Right cardiac atrium (tissue), 5 donors: ENCODE data around the gene TNS3. TPM values are rescaled to one million over a fixed set of nuclear protein-coding genes. Genes with fewer than 3 reads are reported as not detected.

Source experiments
- ATAC-seq, 2 donors: fragments of 200-7000 bp; cut with Tn5 transposase; one replicate each; pipeline versions ENCODE4 v1.8.0 to v1.9.1; 2020; ENCODE audit warnings: moderate library complexity in 2 of 2, mild to moderate bottlenecking in 1 of 2
- DNase-seq, 3 donors: peaks; one replicate each; pipeline ENCODE4 v3.0.0-alpha.2; 2020
- H3K27ac ChIP-seq: one replicate; pipeline ENCODE4 v1.5.1; 2013; ENCODE audit warnings: mild to moderate bottlenecking, low read length, control low read depth, moderate library complexity
- H3K27me3 ChIP-seq: one replicate; pipeline ENCODE4 v1.6.1; 2013; ENCODE audit not compliant: control insufficient read depth, insufficient read depth
- H3K4me1 ChIP-seq: one replicate; pipeline ENCODE4 v1.6.1; 2013; ENCODE audit warnings: low read length; ENCODE audit not compliant: control insufficient read depth, insufficient read depth
- H3K4me3 ChIP-seq: one replicate; pipeline ENCODE4 v1.5.1; 2013; ENCODE audit warnings: low read length, control low read depth
- H3K9me3 ChIP-seq: one replicate; pipeline ENCODE4 v1.6.1; 2013; ENCODE audit warnings: low read length; ENCODE audit not compliant: control insufficient read depth
- WGBS: extraction: QIAGEN DNeasy Blood & Tissue Kit; methylation state at CpG from one replicate; pipeline ENCODE4 v1.1.7; 2013; 5-methylcytosine and 5-hydroxymethylcytosine counted together
- intact Hi-C, 4 donors: fragments of 100-400 bp; cut with DNase I; formaldehyde crosslinking; loops; one replicate each; pipeline versions ENCODE4 v1.11.0 to v1.14.0; 2022 to 2023
- polyA plus RNA-seq: library from polyadenylated mRNA; stranded (reverse); fragments of 200-250 nt; gene quantifications from one replicate; pipeline ENCODE4 v1.2.3, GENCODE V29; 2013
- total RNA-seq, 4 donors: library from RNA; stranded (reverse); fragmentation: NEBNext Ultra II Directional; extraction: Animal tissue kit (Norgen Biotek cat#: 25700); gene quantifications; one replicate each; pipeline ENCODE4 v1.2.1, GENCODE V29; 2021
- donor health status: healthy with polysubstance abuse.
- donor health status: DM: no; HTN: yes; CAD: no.
- donor health status: DM: no; HTN: no; CAD: no.
- donor health status: DM: no; HTN: yes; CAD: no; lungs with severe emphysema.
- donor health status: DM: yes; HTN: yes; CAD: no.

TNS3 gene
- total and polyA plus RNA-seq, 5 donors = 19.7 to 48.3 (median 40.4) TPM

GRCh38 chr7:47329320-47329926, 252.5 kb downstream of the TNS3 start:
- Histone ChIP-seq H3K4me1 (peaks cover 16% of the 10 kb centered on the region), H3K9me3 (no peaks in the 10 kb centered on the region), H3K27me3 (no peaks in the 10 kb centered on the region), H3K4me3 (no peak overlapping the region), H3K27ac (peak overlapping the region; percentile 92)
- 66% methylated on average over 19 of the region's 19 CpGs for WGBS
- intact Hi-C loops = no loop called here
- ATAC-seq (peak in 1 of 2 donors; percentile 5), DNase-seq (peak in 2 of 3 donors; percentile 58 to 73)

GRCh38 chr7:47328392-47329319, 253.3 kb downstream of the TNS3 start:
- Histone ChIP-seq H3K4me3 (no peak overlapping the region), H3K4me1 (peaks cover 16% of the 10 kb centered on the region), H3K9me3 (no peaks in the 10 kb centered on the region), H3K27me3 (no peaks in the 10 kb centered on the region), H3K27ac (peak overlapping the region; percentile 92)
- DNase-seq (peak in 1 of 3 donors; percentile 71), ATAC-seq (peak; percentile 22 to 46)
- intact Hi-C loops = no loop called here
- 60% methylated on average over 7 of the region's 7 CpGs for WGBS

DNA sequence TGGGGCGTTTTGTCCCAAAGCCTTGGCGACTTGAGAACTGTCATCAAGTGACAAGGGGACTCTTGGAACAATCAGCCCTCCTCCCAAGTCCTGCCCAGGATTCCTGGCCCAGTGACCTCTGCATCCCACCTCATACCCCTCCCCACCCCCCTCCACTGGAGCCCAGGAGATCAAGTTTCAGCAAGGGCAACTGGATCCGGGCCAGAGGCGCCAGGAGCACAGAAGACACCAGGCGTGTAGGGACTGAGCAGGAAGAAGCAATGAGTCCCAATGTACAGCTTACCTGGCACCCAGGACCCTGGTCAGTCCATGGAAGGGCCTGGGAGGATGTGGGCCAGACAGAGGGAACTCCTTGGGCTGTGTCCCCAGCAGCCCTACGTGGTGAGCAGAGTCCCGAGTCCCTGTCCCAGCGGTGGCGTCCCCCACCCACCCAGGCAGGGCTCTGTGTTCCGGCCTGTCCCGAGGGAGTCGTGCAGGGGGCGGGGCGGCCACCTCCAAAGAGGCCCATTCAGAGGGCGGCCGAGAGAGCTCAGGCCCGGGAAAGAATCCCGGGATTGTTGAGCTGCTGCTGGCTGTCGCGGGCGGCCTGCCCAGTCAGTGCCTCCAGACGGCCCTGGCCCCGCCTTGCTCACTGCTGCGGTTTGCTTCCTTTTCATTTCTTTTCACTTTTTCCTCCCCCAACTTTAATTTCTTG, 254.1 kb downstream of the TNS3 start:
- DNase-seq (peak; percentile 91 to 98 (median 97)), ATAC-seq (peak; percentile 90)
- WGBS = 15% methylated on average over 24 of the region's 24 CpGs
- Histone ChIP-seq H3K9me3 (no peaks in the 10 kb centered on the region), H3K4me1 (peaks cover 16% of the 10 kb centered on the region), H3K27ac (peak overlapping the region; percentile 92), H3K4me3 (peak overlapping the region; percentile 24), H3K27me3 (no peaks in the 10 kb centered on the region)
- intact Hi-C loops = no loop called here

DNA sequence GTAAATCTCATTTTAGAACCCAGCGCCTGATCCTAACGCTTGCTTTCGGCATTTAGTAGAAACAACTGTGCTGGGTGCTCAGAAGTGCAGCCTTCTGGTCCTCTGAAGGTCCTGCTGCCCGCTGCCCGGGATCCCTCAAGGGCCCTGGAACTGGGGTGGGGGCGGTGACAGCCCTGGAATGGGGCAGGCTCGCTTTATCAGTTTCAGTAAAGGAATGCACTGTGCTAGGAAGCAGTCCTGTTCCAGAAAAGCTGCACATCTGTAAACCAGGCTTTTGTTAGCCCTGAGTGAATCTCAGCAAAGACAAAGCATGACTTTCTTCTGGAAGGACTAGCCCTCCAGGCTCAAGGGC, 254.6 kb downstream of the TNS3 start:
- 38% methylated on average over 7 of the region's 7 CpGs for WGBS
- ATAC-seq (peak; percentile 39 to 58), DNase-seq (peak in 2 of 3 donors; percentile 79 to 82)
- Histone ChIP-seq H3K27me3 (no peaks in the 10 kb centered on the region), H3K4me1 (peaks cover 16% of the 10 kb centered on the region), H3K9me3 (no peaks in the 10 kb centered on the region), H3K27ac (peak overlapping the region; percentile 92), H3K4me3 (peak overlapping the region; percentile 24)
- intact Hi-C loops = no loop called here

DNA sequence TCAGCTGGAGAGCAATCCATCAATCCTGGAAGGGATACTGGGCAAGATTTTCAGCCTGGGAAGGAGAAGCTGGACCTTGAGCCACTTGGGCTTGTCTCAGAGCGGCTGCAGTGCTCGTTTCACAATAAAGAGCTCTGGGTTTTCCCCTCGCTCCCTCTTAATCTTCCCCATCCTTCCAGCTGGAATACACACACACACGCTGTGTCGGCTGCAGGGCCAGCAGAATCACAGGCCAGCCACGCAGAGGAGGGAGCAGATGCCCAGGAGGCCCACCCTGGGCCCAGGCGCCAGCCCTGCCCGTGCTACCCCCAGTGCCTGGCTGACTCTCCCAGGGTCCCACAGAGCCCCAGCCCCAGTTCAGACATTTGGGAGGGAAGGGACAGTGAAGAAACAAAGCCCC, 255.1 kb downstream of the TNS3 start:
- peak; percentile 54 to 58 for ATAC-seq
- peak overlapping the region; percentile 92 for H3K27ac ChIP-seq

DNA sequence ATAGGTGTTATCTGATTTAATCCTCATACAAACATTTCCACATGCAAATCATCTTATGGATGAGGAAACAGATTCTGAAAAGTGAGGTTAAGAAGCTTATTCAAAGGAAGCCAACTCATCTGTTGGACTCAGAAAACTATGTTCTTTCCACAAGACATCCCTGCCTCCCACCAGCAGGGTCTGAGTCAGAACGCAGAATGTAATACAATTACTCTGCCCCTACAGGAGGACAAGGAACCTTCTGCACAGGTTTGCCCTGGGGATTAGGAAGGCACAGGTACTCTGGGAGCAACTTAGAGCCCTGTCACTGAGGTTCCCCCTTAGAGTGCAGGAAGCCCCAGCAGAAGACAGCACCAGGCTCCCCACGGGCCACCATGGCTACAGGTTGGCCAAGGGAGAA, 255.7 kb downstream of the TNS3 start:
- Histone ChIP-seq H3K9me3 (no peaks in the 10 kb centered on the region), H3K4me1 (peaks cover 13% of the 10 kb centered on the region), H3K4me3 (peak overlapping the region; percentile 24), H3K27ac (peak overlapping the region; percentile 78), H3K27me3 (no peaks in the 10 kb centered on the region)
- 39% methylated on average over 2 of the region's 2 CpGs for WGBS
- DNase-seq = no peak
- no peak for ATAC-seq
- intact Hi-C loops = no loop called here

More for the DNA sequence above, 255.1 kb downstream of the TNS3 start:
- WGBS = 24% methylated on average over 8 of the region's 8 CpGs
- Histone ChIP-seq H3K9me3 (no peaks in the 10 kb centered on the region), H3K27me3 (no peaks in the 10 kb centered on the region), H3K4me1 (peaks cover 15% of the 10 kb centered on the region), H3K4me3 (peak overlapping the region; percentile 24)
- peak; percentile 61 to 89 (median 85) for DNase-seq
- intact Hi-C loops = no loop called here

DNA sequence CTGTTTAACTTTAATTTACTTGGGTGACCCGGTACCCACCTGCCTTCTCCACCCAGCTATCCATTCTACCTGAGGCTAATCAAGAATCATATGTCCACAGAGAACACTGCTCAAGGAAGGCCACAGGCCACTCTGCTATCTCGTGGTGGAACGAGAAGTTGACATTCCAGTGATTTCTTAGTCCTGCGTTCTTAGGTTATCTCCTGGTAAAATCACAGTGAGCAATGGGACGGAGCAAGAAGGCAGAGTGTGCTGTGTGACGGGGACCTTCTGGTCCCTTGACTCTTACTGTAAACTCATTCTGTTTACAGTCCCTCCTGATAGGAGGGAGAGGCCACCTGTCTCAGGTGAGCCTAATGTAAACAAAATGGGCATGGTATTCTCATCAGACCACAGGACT, 256.6 kb downstream of the TNS3 start:
- DNase-seq = no peak
- intact Hi-C loops = no loop called here
- 71% methylated on average over 6 of the region's 6 CpGs for WGBS
- no peak overlapping the region for H3K4me3 ChIP-seq
- peaks cover 13% of the 10 kb centered on the region for H3K4me1 ChIP-seq
- no peaks in the 10 kb centered on the region for H3K9me3 ChIP-seq
- H3K27ac ChIP-seq = peak overlapping the region; percentile 64
- no peak for ATAC-seq
- H3K27me3 ChIP-seq = no peaks in the 10 kb centered on the region

GRCh38 chr7:47323904-47324303, 258.0 kb downstream of the TNS3 start:
- WGBS = 74% methylated on average over 4 of the region's 4 CpGs
- DNase-seq = no peak
- peaks cover 12% of the 10 kb centered on the region for H3K4me1 ChIP-seq

GRCh38 chr7:47322731-47323130, 259.2 kb downstream of the TNS3 start:
- H3K4me3 ChIP-seq = no peak overlapping the region
- peak in 2 of 3 donors; percentile 53 to 74 for DNase-seq
- H3K9me3 ChIP-seq = no peaks in the 10 kb centered on the region
- intact Hi-C loops = no loop called here
- ATAC-seq = peak in 1 of 2 donors; percentile 19
- 78% methylated on average over 11 of the region's 11 CpGs for WGBS
- H3K27ac ChIP-seq = peak overlapping the region; percentile 65
- no peaks in the 10 kb centered on the region for H3K27me3 ChIP-seq
- H3K4me1 ChIP-seq = peaks cover 12% of the 10 kb centered on the region

More at GRCh38 chr7:47323904-47324303, 258.0 kb downstream of the TNS3 start:
- H3K27me3 ChIP-seq = no peaks in the 10 kb centered on the region
- intact Hi-C loops = no loop called here
- H3K4me3 ChIP-seq = no peak overlapping the region
- no peak for ATAC-seq
- H3K9me3 ChIP-seq = no peaks in the 10 kb centered on the region
- no peak overlapping the region for H3K27ac ChIP-seq

GRCh38 chr7:47320296-47320695, 261.6 kb downstream of the TNS3 start:
- ATAC-seq = no peak
- Histone ChIP-seq H3K9me3 (no peaks in the 10 kb centered on the region), H3K4me1 (peaks cover 13% of the 10 kb centered on the region), H3K27me3 (no peaks in the 10 kb centered on the region), H3K4me3 (no peak overlapping the region), H3K27ac (no peak overlapping the region)
- WGBS = 90% methylated on average over 5 of the region's 5 CpGs
- no peak for DNase-seq
- intact Hi-C loops = no loop called here
